Keratinocyte (primary cell): Measurements from ENCODE around the gene HSD17B2. TPM values are rescaled to one million over a fixed set of nuclear protein-coding genes. Genes with fewer than 3 reads are reported as not detected.

Experiments used
- DNase-seq: peaks from one replicate; pipeline ENCODE4 v3.0.0-alpha.2; 2011; ENCODE audit warnings: low read depth, missing footprints, low spot score
- FAIRE-seq: peaks from 2 replicates; lab custom pipeline; 2011; peaks lifted over from hg19 to GRCh38; lab: Jason Lieb, UNC
- H2AFZ ChIP-seq: 2 replicates; pipeline ENCODE4 v1.6.0; 2012; ENCODE audit warnings: low read length, control low read depth, inconsistent platforms; ENCODE audit not compliant: control insufficient read depth
- H3K27ac ChIP-seq: 2 replicates; pipeline ENCODE4 v1.5.1; 2011; ENCODE audit warnings: low read length; ENCODE audit not compliant: control insufficient read depth, insufficient read depth
- H3K27me3 ChIP-seq: 3 replicates; pipeline ENCODE4 v1.6.0; 2011; ENCODE audit warnings: low read length; ENCODE audit not compliant: control insufficient read depth, insufficient read depth; ENCODE audit errors: extremely low read depth
- H3K36me3 ChIP-seq, 2 experiments: 2 replicates in 1 of 2; 3 replicates in 1 of 2; pipeline ENCODE4 v1.5.1; 2011; ENCODE audit warnings: low read length in 2 of 2, mild to moderate bottlenecking in 1 of 2; ENCODE audit not compliant: control insufficient read depth in 2 of 2, insufficient read depth in 2 of 2; ENCODE audit errors: extremely low read depth in 1 of 2
- H3K4me1 ChIP-seq: 3 replicates; pipeline ENCODE4 v1.5.1; 2011; ENCODE audit warnings: low read length; ENCODE audit not compliant: control insufficient read depth, insufficient read depth; ENCODE audit errors: extremely low read depth
- H3K4me2 ChIP-seq: 3 replicates; pipeline ENCODE4 v1.6.0; 2011; ENCODE audit warnings: low read depth, low read length; ENCODE audit not compliant: control insufficient read depth, insufficient read depth; ENCODE audit errors: extremely low read depth
- H3K4me3 ChIP-seq, 3 experiments: fragments of 200-600 bp in 1 of 3; sonication (generic) in 1 of 3; 2 replicates in 2 of 3; 3 replicates in 1 of 3; pipeline ENCODE4 v1.5.1; 2011 to 2016; ENCODE audit warnings: low read length in 3 of 3, mild to moderate bottlenecking in 3 of 3, control low read depth in 2 of 3, inconsistent platforms in 1 of 3, low read depth in 1 of 3, mixed read lengths in 1 of 3, mixed run types in 1 of 3, moderate library complexity in 1 of 3; ENCODE audit not compliant: control insufficient read depth in 2 of 3, insufficient read depth in 2 of 3; ENCODE audit errors: extremely low read depth in 1 of 3
- H3K79me2 ChIP-seq: 2 replicates; pipeline ENCODE4 v1.6.0; 2012; ENCODE audit warnings: low read length; ENCODE audit not compliant: control insufficient read depth, insufficient read depth
- H3K9ac ChIP-seq: 3 replicates; pipeline ENCODE4 v1.6.0; 2011; ENCODE audit warnings: low read length; ENCODE audit not compliant: control insufficient read depth, insufficient read depth; ENCODE audit errors: extremely low read depth
- H3K9me1 ChIP-seq: 3 replicates; pipeline ENCODE4 v1.6.0; 2011; ENCODE audit warnings: low read length; ENCODE audit not compliant: control insufficient read depth, insufficient read depth; ENCODE audit errors: extremely low read depth
- H3K9me3 ChIP-seq: 2 replicates; pipeline ENCODE4 v1.5.1; 2012; ENCODE audit warnings: low read depth, low read length; ENCODE audit not compliant: control insufficient read depth
- H4K20me1 ChIP-seq: 3 replicates; pipeline ENCODE4 v1.6.0; 2011; ENCODE audit warnings: low read length; ENCODE audit not compliant: control insufficient read depth, insufficient read depth; ENCODE audit errors: extremely low read depth
- EZH2 ChIP-seq: IDR thresholded peaks from one replicate; pipeline ENCODE4 v1.6.1; 2012; ENCODE audit warnings: inconsistent platforms, mild to moderate bottlenecking, low read length, moderate library complexity
- dilution Hi-C: fragments of 300-500 bp; cut with MboI; formaldehyde crosslinking; loops from one replicate; pipeline ENCODE4 v1.7.0; 2020; ENCODE audit warnings: low sequenced_read_pairs; ENCODE audit not compliant: extremely low pct_ligation_motif_present
- polyA plus RNA-seq, 5 experiments: library from polyadenylated mRNA; depleted of rRNA in 3 of 5; stranded (reverse) in 3 of 5; stranded (forward) in 1 of 5; unstranded in 1 of 5; fragments of >200 nt; gene quantifications; 1 replicate in 1 of 5; 2 replicates in 3 of 5; 3 replicates in 1 of 5; pipeline versions ENCODE4 v1.2.1 to v1.2.3, GENCODE V29; 2011 to 2012; ENCODE audit warnings: missing spikeins in 2 of 5, low read depth in 1 of 5, low replicate concordance in 1 of 5
- TF ChIP-seq, protein P1 (sequence below), 3 experiments: IDR thresholded peaks in 1 of 3; conservative IDR thresholded peaks in 1 of 3; optimal IDR thresholded peaks in 1 of 3; 2 replicates in 2 of 3; 3 replicates in 1 of 3; pipeline versions ENCODE3 to v1.5.1; 2011; ENCODE audit warnings: low read length in 3 of 3, mild to moderate bottlenecking in 3 of 3, moderate library complexity in 2 of 3, control low read depth in 1 of 3, inconsistent platforms in 1 of 3; ENCODE audit not compliant: insufficient read depth in 2 of 3; ENCODE audit errors: extremely low read depth in 1 of 3

Gene HSD17B2
- polyA plus RNA-seq, 1 donor (not counting 4 experiments of a cell fraction or from before 2014, with no cell fraction given), result 3.1 TPM

DNA sequence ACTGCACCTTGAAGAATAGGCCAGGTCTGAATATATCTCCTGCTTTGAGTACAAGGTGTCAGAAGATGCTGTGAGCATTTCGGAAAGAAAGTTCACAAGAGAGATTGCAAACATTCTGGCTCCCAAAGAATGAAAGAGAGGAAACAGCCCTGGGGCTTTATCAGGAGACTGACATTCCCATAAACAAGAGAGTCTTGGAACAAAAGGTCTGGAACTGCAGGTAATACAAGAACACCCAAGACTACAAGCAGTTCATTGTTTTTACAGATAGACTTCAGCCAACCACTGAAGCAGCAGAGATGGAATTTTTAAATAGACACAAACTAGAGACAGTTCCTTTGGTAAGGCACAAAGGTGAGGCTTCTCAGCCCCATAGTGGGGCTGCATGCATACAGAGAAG lies 14.4 kb downstream of the HSD17B2 start:
- DNase-seq, result no peak
- FAIRE-seq, result no peak

DNA sequence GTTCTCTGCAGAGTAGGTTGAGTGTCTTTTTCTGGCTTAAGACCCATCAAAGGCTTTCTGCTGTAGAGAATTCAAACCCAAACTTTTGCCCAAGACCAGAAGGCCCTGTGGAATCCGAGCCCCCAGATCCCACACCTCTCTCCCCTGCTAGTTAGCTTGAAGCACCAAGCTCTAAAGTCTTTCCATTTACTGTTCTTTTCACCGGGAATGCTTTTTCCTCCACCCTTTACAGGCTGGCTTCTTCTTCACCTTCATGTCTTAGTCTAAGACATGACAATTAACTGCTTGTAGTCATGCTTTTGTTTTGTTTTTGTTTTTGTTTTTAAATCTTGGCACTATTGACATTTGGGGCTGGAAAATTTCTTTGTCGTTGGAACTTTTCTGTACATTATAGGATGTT lies 15.5 kb downstream of the HSD17B2 start:
- H3K4me1 ChIP-seq, result peaks cover 4% of the 10 kb centered on the region
- H3K9ac ChIP-seq, result no peak overlapping the region
- no peak for FAIRE-seq
- H2AFZ ChIP-seq, result no peak overlapping the region
- H4K20me1 ChIP-seq, result no peaks in the 10 kb centered on the region
- H3K4me3 ChIP-seq, result no peak overlapping the region
- H3K27ac ChIP-seq, result no peak overlapping the region
- no peak for DNase-seq
- no peaks in the 10 kb centered on the region for H3K79me2 ChIP-seq
- H3K27me3 ChIP-seq, result no peaks in the 10 kb centered on the region
- TF ChIP-seq EZH2, result no peak
- TF ChIP-seq, protein P1, sequence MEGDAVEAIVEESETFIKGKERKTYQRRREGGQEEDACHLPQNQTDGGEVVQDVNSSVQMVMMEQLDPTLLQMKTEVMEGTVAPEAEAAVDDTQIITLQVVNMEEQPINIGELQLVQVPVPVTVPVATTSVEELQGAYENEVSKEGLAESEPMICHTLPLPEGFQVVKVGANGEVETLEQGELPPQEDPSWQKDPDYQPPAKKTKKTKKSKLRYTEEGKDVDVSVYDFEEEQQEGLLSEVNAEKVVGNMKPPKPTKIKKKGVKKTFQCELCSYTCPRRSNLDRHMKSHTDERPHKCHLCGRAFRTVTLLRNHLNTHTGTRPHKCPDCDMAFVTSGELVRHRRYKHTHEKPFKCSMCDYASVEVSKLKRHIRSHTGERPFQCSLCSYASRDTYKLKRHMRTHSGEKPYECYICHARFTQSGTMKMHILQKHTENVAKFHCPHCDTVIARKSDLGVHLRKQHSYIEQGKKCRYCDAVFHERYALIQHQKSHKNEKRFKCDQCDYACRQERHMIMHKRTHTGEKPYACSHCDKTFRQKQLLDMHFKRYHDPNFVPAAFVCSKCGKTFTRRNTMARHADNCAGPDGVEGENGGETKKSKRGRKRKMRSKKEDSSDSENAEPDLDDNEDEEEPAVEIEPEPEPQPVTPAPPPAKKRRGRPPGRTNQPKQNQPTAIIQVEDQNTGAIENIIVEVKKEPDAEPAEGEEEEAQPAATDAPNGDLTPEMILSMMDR (optimal IDR thresholded peaks at IDR 0.05 in 1 of 3, IDR thresholded peaks at IDR 0.05 in 1 of 3, conservative IDR thresholded peaks at IDR 0.05 in 1 of 3; ENCODE audit: extremely low read depth in 1 of 3, insufficient read depth in 2 of 3, low read length in 3 of 3), result no peak
- dilution Hi-C loops, result no loop called here
- H3K4me2 ChIP-seq, result no peak overlapping the region
- H3K36me3 ChIP-seq, result no peaks in the 10 kb centered on the region
- no peaks in the 10 kb centered on the region for H3K9me1 ChIP-seq
- no peaks in the 10 kb centered on the region for H3K9me3 ChIP-seq

More for the DNA sequence above, 14.4 kb downstream of the HSD17B2 start:
- Histone ChIP-seq H4K20me1 (no peaks in the 10 kb centered on the region), H3K4me2 (no peak overlapping the region), H3K4me3 (no peak overlapping the region), H2AFZ (no peak overlapping the region), H3K9ac (no peak overlapping the region), H3K79me2 (no peaks in the 10 kb centered on the region), H3K36me3 (no peaks in the 10 kb centered on the region), H3K27me3 (no peaks in the 10 kb centered on the region), H3K4me1 (no peaks in the 10 kb centered on the region), H3K27ac (no peak overlapping the region), H3K9me1 (no peaks in the 10 kb centered on the region), H3K9me3 (no peaks in the 10 kb centered on the region)
- dilution Hi-C loops, result no loop called here
- TF ChIP-seq EZH2, result no peak
- TF ChIP-seq, protein P1 (optimal IDR thresholded peaks at IDR 0.05 in 1 of 3, IDR thresholded peaks at IDR 0.05 in 1 of 3, conservative IDR thresholded peaks at IDR 0.05 in 1 of 3; ENCODE audit: extremely low read depth in 1 of 3, insufficient read depth in 2 of 3, low read length in 3 of 3), result no peak
